Measurements from ENCODE around the gene G6PC3. TPM values are rescaled to one million over a fixed set of nuclear protein-coding genes. Genes with fewer than 3 reads are reported as not detected.

Gene G6PC3
- total and polyA plus RNA-seq, 2 experiments from 2014 or later = 36.1 to 132 TPM

GRCh38 chr17:44112284-44113280 lies 42.0 kb downstream of the G6PC3 start:
- H3K79me2 ChIP-seq = peaks cover 24% of the 10 kb centered on the region
- peaks cover 36% of the 10 kb centered on the region for H3K4me1 ChIP-seq (ENCODE audit: insufficient read depth)
- H3K27ac ChIP-seq = peak overlapping the region; percentile 63
- no peaks in the 10 kb centered on the region for H3K9me3 ChIP-seq (ENCODE audit: low read depth)
- H3K27me3 ChIP-seq = no peaks in the 10 kb centered on the region
- no peak overlapping the region for H2AFZ ChIP-seq
- TF ChIP-seq EZH2 (IDR thresholded peaks at IDR 0.05; ENCODE audit: borderline replicate concordance) = no peak
- H3K36me3 ChIP-seq (replicated peaks; ENCODE audit: insufficient read depth, low read depth) = no peaks in the 10 kb centered on the region
- H3K4me3 ChIP-seq = no peak overlapping the region
- WGBS (ENCODE audit: low lambda C conversion rate, missing lambda C conversion rate) = 93% methylated on average over 4 of the region's 4 CpGs
- H3K9me2 ChIP-seq (replicated peaks; ENCODE audit: insufficient read depth) = no peaks in the 10 kb centered on the region
- peaks cover 11% of the 10 kb centered on the region for H4K20me1 ChIP-seq (ENCODE audit: insufficient read depth, poor library complexity, severe bottlenecking)
- no peak for DNase-seq (ENCODE audit: low spot score)
- H3K4me2 ChIP-seq = no peak overlapping the region

DNA sequence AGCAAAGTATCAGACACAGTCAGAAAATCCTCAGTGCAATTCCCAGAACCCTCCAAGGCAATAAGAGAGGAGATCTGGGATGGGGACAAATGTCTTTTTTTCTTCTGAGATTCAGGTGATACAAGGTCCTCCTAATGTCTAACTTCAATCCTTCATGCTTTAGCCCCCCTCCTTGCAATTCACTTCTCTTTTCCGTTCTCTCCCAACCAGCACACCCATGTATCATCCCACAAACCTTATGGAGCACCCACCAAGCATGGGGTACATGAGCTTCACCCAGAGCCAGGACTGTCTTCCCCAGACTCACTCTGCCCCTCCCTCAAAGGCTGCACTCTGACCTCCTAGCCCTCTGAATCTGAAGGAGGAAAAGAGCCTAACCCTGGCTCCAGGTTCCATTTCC lies 42.8 kb downstream of the G6PC3 start:
- TF ChIP-seq, protein P1, sequence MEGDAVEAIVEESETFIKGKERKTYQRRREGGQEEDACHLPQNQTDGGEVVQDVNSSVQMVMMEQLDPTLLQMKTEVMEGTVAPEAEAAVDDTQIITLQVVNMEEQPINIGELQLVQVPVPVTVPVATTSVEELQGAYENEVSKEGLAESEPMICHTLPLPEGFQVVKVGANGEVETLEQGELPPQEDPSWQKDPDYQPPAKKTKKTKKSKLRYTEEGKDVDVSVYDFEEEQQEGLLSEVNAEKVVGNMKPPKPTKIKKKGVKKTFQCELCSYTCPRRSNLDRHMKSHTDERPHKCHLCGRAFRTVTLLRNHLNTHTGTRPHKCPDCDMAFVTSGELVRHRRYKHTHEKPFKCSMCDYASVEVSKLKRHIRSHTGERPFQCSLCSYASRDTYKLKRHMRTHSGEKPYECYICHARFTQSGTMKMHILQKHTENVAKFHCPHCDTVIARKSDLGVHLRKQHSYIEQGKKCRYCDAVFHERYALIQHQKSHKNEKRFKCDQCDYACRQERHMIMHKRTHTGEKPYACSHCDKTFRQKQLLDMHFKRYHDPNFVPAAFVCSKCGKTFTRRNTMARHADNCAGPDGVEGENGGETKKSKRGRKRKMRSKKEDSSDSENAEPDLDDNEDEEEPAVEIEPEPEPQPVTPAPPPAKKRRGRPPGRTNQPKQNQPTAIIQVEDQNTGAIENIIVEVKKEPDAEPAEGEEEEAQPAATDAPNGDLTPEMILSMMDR (IDR thresholded peaks at IDR 0.05; ENCODE audit: poor library complexity) = no peak
- TF ChIP-seq EZH2phosphoT487 (IDR thresholded peaks at IDR 0.05; ENCODE audit: low read depth, severe bottlenecking, unreplicated experiment) (no peak), EZH2 (IDR thresholded peaks at IDR 0.05; ENCODE audit: borderline replicate concordance) (no peak)
- 96% methylated on average over 1 of the region's 1 CpG for WGBS (ENCODE audit: low lambda C conversion rate, missing lambda C conversion rate)
- Histone ChIP-seq H3K4me1 (ENCODE audit: insufficient read depth) (peaks cover 28% of the 10 kb centered on the region), H3K4me3 (no peak overlapping the region), H3K79me2 (peaks cover 24% of the 10 kb centered on the region), H3K36me3 (replicated peaks; ENCODE audit: insufficient read depth, low read depth) (no peaks in the 10 kb centered on the region), H3K4me2 (no peak overlapping the region), H3K9me3 (ENCODE audit: low read depth) (no peaks in the 10 kb centered on the region), H2AFZ (no peak overlapping the region), H3K9me2 (replicated peaks; ENCODE audit: insufficient read depth) (no peaks in the 10 kb centered on the region), H3K27me3 (no peaks in the 10 kb centered on the region), H3K27ac (no peak overlapping the region), H4K20me1 (ENCODE audit: insufficient read depth, poor library complexity, severe bottlenecking) (peaks cover 11% of the 10 kb centered on the region)
- no peak for DNase-seq (ENCODE audit: low spot score)

DNA sequence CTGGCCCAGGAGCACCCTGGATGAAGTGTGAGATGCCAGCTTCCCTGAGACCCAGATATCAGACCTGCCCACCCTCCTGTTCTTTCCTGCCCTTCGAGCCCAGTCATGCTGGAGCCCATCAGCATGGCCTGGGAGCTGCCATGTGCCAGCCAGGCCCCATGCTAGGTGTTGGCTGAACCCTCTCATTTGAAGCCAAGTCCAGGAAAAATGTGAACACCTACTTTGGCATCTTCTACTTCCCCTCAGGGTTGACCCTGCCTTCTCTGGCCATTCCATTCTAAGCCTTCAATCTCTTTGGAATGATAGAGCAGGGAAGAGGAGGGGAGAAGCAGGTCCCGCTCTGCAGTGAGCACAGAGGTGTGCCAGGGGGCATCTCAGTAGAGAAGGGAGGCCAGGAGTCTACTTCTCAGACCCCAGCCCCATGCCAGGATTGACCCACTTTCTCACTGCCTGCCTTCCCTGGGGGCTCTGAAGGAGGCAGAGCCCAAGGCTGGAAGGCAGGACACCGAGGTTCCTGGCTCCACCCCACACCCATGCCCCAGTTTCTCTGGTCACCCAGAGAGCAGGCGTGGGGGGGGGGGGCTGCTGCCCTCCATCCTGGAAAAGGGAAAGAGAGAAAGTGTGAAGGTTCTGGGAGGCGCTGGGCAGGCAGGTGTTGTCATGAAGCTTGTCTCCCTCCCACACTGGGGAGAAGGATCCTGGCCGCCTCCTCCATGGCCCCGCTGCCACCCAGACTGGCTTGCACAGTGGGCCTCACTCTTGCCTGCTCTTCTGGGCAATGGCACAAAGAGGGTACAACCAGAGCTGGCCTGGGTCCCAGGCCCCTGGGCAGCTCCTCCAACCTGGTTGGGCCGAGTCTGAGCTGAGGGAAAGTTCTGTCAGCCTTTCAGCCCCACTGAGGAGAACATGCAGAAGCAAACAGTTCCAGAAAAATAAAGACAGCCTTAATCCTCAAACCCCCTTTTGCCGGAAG lies 43.6 kb downstream of the G6PC3 start:
- TF ChIP-seq EZH2 (IDR thresholded peaks at IDR 0.05; ENCODE audit: borderline replicate concordance) = no peak
- no peak for TF ChIP-seq EZH2phosphoT487 (IDR thresholded peaks at IDR 0.05; ENCODE audit: low read depth, severe bottlenecking, unreplicated experiment)
- TF ChIP-seq, protein P1 (IDR thresholded peaks at IDR 0.05; ENCODE audit: poor library complexity) = no peak
- Histone ChIP-seq H3K27ac (no peak overlapping the region), H3K36me3 (replicated peaks; ENCODE audit: insufficient read depth, low read depth) (no peaks in the 10 kb centered on the region), H3K79me2 (peaks cover 31% of the 10 kb centered on the region), H3K4me2 (no peak overlapping the region), H3K27me3 (no peaks in the 10 kb centered on the region), H4K20me1 (ENCODE audit: insufficient read depth, poor library complexity, severe bottlenecking) (peaks cover 17% of the 10 kb centered on the region), H3K4me3 (no peak overlapping the region), H2AFZ (no peak overlapping the region), H3K4me1 (ENCODE audit: insufficient read depth) (peaks cover 23% of the 10 kb centered on the region), H3K9me2 (replicated peaks; ENCODE audit: insufficient read depth) (no peaks in the 10 kb centered on the region), H3K9me3 (ENCODE audit: low read depth) (no peaks in the 10 kb centered on the region)
- 91% methylated on average over 9 of the region's 9 CpGs for WGBS (ENCODE audit: low lambda C conversion rate, missing lambda C conversion rate)
- DNase-seq (ENCODE audit: low spot score) = no peak

Data from hepatocyte (in vitro differentiated cells).